HG02623 (cell line): Measurements from ENCODE around the gene RIC8B.
A peak's percentile ranks its signal among the peaks of the same experiment; 100 is the strongest.
"Not testable (repeated sequence)": the region's sequence is repeated elsewhere in the genome, so short reads cannot be mapped to it uniquely, and the experiment has no call there.

Source experiments
- ATAC-seq: cut with Tn5 transposase; IDR thresholded peaks from one replicate; pipeline ENCODE4 v1.9.1; 2021; ENCODE audit warnings: moderate library complexity; ENCODE audit not compliant: unreplicated experiment

RIC8B gene

DNA sequence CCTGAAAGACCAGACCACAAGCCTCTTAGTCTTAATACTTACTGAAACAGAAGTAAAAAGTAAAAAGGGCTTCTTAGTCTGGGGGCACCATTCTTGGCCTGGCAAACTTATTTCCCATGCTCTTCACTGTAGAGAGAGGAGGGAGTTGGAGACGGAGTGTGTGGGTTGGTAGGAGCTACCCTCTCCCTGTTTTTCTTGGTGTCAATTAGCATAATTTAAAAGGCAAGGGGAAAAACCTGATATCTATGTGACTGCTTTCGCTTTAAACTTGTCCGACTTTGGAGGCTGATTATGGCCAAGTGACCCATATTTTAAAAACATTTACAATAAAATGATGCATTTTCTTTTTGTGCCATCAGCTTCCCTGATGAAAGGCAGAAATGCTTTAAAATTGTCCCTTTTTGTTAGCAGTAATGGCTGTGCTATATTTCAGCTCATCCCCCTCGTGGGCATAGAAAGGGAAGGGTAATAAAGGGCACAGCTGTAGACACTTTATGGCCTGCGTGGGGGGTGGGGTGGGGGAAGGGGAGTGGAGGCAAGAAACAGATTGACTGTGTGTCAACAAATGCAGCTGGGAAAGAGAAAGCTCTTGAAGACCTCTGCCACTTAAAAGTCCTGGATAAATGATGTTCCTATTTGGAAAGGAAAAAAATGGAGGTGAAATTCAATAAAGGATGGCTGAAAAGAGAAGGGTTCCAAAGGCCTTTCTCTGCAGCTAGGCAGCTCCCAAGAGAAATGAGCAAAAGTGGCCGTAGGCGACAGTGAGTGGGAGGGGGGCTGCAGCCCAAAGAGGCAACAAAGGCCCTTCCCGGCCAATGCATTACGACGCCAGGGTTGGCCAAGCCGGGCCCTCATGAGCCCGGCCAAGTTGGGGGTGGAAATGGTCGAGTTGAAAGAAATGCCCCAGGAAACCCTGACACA lies 123.8 kb downstream of the RIC8B start:
- ATAC-seq = no peak

DNA sequence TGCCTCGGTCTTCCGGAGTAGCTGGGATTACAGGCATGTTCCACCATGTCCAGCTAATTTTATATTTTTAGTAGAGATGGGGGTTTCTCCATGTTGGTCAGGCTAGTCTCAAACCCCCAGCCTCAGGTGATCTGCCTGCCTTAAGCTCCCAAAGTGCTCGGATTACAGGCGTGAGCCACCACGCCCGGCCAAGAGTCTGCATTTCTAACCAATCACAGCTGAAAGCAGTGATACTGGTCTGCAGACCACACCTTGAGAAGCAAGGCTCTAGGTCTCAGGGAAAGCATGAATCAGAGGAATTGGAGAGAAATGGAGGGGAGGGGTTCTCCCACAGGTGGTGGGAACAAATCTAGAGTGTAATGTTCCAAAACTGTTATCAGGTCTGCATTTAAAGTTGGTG lies 126.1 kb downstream of the RIC8B start:
- ATAC-seq = no peak

DNA sequence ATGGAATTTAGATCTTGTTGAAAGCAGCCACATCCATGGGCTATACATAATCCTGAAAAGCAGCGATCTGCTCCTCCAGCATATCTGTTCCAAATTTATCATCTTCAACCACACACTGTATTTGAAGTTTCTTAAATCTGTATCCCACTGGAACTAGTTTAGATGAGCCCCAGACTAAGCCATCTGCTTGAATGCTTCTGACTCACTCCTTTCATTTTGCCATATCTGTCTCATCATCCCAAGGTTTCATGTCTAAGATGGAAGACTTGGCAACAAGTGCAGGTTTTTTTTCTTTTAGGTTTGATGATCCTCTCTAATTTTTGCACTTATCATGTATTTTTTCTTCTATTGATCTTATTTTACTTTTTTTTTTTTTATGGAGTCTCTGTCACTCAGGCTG lies 126.8 kb downstream of the RIC8B start:
- ATAC-seq = no peak

DNA sequence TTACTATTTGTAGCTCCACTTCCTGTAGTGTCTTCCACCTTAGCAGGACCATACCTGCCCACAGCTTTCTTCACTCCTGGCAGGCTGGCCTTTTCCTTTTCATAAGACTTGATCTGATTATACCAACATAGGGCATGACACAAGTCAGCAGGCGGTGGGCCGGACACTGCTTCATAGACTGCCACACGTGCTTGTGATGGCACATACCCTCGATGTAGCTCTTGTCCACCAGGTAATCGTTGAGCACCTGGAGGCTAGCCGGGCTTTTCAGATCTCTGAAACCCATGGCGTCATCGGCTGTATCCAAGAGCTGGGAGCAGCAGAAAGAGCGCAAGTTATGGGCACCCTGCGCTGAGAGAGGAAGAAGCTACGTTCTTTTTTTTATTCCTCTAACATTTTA lies 127.6 kb downstream of the RIC8B start:
- no peak for ATAC-seq

DNA sequence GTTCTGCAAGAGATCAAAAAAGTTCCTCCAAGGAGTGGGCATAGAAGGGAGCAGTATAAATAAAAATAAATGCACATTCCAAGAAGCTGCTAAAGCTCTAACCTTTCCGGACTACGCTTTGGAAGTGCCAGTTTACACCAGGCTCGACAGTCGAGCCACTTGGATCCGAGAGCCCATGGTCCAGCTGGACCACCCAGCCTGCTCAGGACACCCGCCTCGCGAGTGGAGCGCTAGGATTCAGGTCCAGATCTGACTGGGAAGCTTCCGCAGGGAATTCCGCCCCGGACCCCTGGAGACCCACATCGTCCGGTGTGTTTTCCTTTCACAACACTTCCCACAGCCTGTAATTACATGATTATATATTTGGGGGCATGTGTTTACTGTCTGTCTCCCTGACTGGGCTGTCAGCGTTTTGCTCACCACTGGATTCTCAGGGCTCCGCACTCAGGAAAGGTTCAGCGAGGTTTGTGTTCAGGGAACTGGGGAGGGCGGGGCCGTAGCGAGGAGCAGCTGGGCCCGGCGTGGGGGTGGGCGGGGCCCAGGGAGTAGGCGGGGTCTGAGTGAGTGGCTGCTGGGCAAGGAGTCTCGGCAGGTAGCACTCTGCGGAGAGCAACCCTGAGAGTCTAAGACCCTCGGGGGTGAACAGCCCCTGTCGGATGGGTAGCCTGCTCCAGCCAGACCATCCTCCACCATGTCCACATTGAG lies 128.9 kb downstream of the RIC8B start:
- peak; percentile 66 for ATAC-seq

DNA sequence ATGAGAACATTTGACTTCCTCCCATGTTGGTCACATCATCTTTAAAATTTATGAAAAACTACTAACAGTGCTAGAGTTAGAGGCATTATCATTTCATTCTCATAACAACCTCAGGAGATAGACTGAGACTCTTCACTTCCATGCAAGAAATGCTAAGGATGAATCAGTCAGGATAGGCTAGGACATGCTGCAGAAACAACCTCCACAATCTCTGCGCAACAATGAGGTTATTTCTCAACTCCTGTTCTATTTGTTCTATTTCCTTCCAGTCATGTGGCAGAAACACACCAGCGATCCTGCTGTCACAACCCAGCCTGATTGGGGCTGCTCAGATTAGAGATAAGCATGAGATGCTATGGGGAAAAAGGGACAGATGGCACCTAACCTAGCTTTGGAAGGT lies 132.2 kb downstream of the RIC8B start:
- ATAC-seq = no peak

DNA sequence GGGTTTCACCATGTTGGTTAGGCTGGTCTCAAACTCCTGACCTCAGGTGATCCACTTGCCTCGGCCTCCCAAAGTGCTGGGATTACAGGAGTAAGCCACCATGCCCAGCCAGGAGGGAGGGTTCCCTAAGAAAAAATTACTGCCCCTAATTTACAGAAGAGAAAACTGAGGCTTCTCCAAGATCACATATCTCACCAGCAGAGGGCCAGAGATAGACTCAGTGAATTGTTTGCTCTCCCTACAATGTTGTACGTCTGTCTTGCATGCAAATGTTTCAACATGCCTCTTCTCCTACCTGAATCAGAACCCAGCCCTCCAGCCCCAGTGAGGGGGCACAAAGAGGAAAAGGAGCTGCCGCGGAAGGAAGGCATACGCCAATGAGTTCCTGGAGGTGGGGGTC lies 132.9 kb downstream of the RIC8B start:
- no peak for ATAC-seq

DNA sequence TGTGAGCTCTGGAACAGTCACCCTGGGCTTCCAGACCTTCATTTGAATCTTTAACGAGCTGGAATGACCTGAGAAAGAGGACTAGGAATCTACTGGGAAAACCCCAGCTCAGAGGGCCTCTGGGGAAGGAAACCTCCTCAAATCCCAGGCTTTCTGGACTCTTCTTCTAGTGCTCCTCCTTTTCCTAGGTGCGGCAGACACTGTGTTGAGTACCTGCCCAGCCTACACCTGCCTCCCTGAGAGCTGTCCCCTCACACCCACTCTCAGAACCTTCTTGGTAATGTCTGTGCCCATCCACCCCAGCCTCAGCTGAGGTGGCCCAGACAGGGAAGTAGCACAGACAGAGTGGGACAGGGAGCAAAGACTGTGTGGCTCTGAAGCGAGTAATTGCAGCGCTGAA lies 133.4 kb downstream of the RIC8B start:
- no peak for ATAC-seq

DNA sequence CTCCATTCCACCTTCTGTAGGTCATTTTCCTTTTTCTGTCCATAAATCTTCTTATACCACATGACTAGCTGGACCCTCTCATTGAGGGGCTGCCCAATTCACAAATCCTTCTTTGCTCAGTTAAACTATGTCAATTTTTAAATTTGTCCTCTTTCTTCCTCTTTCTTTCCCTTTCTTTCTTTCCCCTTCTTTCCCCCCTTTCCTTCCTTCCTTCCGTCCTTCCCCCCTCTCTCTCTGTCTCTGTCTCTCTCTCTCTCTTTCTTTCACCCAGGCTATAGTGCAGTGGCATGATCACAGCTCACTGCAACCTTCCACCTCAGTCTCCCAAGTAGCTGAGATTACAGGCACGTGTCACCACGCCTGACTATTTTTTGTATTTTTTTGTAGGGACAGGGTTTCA lies 134.1 kb downstream of the RIC8B start:
- no peak for ATAC-seq

DNA sequence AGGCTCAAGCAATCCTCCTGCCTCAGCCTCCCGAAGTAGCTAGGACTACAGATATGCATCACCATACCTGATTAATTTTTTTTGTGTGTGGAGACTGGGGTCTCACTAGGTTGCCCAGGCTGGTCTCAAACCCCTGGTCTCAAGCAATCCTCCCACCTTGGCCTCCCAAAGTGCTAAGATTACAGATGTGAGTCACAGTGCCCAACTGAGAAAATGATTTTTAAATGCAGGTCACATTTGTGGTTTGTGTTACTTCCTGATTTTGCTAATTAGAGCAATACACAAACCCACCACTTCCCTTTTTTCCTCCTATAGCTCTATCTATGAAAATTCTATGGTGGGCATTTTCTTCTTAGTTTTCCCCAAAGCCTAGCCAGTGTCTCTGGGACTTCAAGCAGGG lies 135.7 kb downstream of the RIC8B start:
- ATAC-seq = peak; percentile 62

DNA sequence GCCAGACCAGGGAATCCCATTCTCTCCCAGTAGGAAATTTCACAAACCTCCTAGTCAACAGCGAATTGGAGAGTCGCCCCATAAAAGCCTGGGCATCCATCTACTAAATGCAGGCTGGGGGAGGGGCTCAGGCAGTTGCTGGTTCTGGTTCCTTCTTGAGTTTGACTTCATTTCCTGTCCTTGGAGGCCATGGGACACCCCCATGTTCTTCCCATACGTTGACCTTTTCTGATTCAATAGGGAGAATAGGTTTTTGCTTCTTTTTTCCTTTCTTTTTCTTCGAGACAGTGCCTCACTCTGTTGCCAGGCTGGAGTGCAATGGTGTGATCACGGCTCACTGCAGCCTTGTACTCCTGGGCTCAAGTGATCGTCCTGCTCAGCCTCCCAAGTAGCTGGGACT lies 137.1 kb downstream of the RIC8B start:
- ATAC-seq = no peak

DNA sequence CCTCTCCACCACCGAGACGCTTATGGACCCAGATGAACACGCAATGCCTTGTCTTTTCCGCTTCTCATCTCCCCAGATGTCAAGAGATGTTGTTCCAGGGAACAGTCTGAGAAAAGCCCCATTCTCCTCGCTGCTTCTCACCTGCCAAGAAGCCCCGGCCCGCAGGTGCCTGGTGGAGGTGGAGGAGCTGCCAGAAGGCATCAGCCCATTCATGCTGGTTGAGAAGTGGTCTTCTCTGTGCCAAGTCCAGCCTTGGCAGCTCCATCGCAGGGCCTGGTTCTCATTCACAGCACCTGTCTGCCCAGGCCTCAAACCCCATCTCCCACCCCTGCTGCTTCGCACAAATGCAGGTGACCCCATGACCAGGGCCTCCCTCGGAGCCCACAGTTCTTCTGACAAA lies 139.0 kb downstream of the RIC8B start:
- no peak for ATAC-seq

DNA sequence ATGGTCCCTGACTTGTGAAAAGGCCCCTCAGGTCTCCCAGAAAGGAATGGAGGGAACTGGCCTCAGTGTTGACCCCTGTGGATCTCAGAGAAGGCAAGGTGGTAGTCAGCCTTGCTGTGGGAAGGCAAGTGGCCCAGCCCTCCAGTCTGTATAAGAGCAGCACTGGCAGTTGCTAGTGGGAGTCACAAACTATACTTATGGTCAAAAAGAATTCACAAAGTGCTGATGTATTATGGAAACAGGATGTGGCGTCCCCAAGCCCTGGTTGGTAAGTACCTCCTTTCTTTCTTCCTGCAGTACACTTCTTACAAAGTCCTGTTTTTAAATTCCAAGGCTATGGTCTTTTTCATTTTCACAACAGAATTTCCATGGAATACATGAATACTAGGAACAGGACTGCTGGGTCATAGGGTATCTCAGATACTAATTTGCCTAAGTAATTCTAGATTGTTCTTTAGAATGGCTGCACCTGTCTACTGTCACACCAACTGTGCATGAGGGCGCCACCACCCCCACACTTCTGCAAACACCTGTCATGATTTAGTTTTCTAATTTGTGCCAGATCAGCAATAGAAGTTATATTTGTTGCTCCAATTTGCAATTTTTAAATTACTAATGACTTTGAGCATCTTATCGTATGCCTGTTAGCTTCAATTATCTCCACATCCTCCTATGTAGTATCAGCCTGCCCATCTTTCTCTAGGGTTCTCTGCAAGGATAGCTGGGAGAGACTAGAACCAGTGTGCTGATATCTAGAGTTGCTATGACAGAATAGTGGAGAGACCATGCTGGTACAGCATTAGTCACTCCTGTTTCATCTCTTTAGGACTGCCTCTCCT lies 140.5 kb downstream of the RIC8B start:
- peak; percentile 56 for ATAC-seq

DNA sequence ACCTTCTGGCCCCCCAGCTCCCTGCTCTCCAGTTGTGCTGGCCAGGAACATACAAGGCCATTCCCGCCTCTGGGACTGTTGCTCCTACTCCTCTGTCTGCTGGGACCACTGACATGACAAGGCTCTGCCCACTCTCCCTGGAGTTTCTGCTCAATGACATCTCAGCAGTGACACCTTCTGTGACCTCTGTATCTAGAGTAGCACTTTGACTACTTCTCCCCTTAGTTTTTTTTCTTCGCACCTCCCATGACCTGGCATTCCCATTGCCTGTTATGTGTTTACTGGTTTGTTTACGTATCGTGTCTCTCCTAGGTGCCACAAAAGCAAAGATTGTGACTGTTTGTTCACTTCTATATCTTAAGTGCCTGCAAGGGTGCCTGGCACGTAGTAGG lies 141.1 kb downstream of the RIC8B start:
- no peak for ATAC-seq

DNA sequence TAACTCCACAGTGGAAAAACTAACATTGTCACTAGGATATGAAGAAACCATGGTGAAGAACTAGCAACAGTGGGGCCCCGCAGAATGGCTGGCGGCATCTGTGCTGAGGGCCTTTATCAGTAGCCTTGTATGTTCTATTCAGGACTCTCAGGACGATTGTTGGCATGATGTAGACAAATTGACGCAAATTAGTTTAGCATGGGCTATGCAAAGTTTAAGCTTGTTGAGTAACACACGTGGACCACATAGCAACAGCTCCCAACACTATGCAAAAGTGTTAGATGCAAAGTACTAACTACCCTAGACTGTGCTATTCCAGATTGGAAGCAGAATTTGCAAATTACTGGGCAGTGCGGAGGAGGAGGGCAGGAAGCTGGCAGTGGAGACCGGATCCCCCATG lies 143.0 kb downstream of the RIC8B start:
- no peak for ATAC-seq

DNA sequence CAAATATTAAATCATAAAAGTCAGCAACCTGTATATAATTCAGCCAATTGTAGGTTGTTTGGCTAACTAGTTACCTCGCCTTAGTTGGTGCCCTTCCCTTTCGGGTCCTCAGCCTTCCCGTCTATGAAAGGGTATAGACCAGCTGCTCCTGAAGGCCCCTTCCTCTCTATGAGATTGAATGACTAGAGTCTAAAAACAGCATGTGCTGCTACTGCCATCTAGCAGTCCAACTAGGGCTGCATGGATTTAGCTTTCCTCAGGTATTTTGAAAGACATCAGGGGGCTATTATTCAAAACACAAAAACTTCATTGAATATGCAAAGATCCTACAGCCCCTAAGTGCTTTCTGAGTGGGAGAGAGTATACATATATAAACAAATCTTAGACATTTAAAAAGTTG lies 144.3 kb downstream of the RIC8B start:
- ATAC-seq = no peak

DNA sequence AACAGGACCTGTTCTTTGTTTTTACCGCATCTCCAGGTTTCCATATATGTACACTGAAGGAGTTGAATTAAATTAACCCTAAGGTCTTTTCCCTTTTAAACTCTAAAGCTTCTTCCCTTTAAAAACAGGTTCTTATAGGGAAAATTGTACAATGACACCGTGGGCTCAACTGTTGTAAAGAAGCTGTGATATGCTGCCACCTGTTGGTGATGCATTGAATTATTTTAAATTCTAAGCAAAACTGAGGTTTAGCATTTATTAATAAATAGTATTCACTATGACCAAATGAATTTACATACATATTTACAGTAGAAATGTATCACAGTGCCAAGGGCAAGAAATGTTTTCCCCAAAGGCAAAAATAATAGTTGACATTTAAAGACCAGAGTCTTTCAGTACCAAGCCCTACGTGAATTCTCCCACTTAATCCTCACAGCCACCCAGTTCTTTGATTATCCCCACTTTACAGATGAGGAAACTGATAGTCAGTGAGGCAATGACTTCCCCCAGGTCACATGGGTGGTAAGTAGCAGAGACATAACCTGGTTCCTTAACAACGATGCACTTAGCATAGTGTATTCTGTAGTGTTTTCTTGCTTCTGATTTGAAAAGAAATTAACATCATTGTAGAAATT lies 145.5 kb downstream of the RIC8B start:
- no peak for ATAC-seq

DNA sequence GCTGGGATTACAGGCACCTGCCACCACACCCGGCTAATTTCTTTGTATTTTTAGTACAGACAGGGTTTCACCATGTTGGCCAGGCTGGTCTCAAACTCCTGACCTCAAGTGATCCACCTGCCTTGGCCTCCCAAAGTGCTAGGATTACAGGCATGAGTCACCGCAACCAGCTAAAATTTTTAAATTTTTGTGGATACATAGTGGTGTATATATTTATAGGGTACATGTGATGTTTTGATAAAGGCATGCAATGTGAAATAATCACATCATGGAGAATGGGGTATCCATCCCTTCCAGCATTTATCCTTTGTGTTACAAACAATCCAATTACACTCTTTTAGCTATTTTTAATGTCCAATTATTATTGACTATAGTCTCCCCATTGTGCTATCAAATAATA lies 147.5 kb downstream of the RIC8B start:
- not testable (repeated sequence) for ATAC-seq

DNA sequence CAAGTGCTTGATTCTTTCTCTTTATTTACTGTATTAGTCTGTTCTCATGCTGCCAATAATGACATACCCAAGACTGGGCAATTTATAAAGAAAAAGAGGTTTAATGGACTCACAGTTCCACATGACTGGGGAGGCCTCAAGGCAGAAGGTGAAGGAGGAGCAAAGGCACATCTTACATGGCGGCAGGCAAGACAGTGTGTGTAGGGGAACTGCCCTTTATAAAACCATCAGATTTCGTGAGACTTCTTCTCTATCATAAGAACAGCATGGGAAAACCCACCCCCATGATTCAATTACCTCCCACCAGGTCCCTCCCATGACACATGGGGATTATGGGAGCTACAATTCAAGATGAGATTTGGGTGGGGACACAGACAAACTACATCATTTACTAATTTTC lies 149.1 kb downstream of the RIC8B start:
- not testable (repeated sequence) for ATAC-seq

DNA sequence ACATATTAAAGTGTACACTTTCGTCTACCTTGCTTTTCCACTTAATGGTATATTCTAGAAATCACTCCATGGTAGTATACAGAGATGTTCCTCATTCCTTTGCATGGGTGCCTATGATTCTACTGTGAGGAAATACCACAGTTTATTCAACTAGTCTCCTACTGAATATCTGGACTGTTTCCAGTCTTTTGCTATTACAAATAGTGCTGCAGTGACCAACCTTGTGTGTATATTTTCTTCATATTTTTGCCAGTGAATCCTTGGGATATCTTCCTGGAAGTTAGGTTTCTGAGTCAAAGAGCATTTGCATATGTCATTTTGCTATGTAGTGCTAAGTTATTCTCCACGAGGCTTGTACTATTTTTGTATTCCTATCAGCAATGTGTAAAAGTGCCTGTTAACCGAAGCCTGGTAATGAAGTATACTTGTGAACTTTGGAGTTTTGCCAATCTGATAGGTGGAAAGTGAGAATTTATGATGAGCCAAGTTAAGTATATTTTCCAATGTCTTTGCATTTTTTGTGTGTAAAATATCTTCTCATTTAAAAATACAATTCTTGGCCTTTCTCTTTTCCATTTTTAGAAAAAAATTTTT lies 149.9 kb downstream of the RIC8B start:
- no peak for ATAC-seq

DNA sequence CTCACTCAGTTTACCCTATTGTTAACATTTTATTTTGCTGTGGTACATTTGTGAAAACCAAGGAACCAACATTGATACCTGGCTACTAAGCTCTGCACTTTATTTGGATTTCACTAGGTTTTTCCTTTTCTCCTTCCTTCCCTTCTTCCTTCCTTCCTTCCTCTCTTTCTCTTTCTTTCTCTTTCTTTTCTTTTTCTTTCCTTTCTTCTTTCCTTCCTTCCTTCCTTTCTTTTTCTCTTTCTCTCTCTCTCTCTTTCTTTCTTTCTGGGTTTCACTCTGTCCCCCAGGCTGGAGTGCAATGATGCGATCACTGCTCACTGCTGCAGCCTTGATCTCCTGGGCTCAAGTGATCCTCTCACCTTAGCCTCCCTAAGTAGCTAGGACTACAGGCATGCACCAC lies 152.2 kb downstream of the RIC8B start:
- ATAC-seq = no peak
